Subcutaneous adipose tissue (tissue), 4 donors: ENCODE results near the gene RFC4. TPM values are rescaled to one million over a fixed set of nuclear protein-coding genes. Genes with fewer than 3 reads are reported as not detected.

ENCODE experiments used
- total RNA-seq, 4 donors: library from RNA; depleted of rRNA; stranded (reverse); fragments of >200 nt; gene quantifications; one replicate each; pipeline ENCODE4 v1.1.0, GENCODE V29; 2016
- TF ChIP-seq, protein P1 (sequence below): fragments of 450-650 bp; IDR thresholded peaks from one replicate; pipeline ENCODE4 v1.5.1; 2016; ENCODE audit warnings: low read depth, mild to moderate bottlenecking, control low read depth, antibody characterized with exemption, moderate library complexity

Gene RFC4
- total RNA-seq, 4 donors from 2014 or later: 6.4 to 12.8 (median 8.6) TPM

DNA sequence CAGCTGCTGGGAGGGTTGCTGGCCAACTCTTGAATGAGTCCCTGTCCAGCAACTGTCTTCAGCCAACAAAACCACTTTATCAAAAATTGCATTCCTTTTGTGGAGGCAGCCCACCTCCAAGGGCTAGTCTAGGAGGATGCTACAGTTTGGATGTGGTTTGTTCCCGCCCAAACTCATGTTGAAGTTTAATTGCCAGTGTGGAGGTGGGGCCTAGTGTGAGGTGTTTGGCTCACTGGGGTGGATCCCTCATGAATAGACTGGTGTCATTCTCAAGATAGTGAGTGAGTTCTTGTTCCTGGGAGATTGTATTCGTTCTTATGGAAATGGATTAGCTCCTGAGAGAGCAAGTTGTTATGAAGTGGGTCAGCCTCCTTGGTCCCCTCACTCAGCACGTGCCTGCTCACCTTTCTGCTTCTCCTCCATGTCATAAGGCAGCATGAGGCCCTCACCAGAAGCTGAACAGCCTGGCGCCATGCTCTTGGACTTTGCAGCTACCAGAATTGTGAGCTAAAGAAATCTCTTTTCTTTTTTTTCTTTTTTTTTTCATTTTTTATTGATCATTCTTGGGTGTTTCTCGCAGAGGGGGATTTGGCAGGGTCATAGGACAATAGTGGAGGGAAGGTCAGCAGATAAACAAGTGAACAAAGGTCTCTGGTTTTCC, 4.2 kb upstream of the RFC4 start:
- TF ChIP-seq, protein P1, sequence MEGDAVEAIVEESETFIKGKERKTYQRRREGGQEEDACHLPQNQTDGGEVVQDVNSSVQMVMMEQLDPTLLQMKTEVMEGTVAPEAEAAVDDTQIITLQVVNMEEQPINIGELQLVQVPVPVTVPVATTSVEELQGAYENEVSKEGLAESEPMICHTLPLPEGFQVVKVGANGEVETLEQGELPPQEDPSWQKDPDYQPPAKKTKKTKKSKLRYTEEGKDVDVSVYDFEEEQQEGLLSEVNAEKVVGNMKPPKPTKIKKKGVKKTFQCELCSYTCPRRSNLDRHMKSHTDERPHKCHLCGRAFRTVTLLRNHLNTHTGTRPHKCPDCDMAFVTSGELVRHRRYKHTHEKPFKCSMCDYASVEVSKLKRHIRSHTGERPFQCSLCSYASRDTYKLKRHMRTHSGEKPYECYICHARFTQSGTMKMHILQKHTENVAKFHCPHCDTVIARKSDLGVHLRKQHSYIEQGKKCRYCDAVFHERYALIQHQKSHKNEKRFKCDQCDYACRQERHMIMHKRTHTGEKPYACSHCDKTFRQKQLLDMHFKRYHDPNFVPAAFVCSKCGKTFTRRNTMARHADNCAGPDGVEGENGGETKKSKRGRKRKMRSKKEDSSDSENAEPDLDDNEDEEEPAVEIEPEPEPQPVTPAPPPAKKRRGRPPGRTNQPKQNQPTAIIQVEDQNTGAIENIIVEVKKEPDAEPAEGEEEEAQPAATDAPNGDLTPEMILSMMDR: no peak

DNA sequence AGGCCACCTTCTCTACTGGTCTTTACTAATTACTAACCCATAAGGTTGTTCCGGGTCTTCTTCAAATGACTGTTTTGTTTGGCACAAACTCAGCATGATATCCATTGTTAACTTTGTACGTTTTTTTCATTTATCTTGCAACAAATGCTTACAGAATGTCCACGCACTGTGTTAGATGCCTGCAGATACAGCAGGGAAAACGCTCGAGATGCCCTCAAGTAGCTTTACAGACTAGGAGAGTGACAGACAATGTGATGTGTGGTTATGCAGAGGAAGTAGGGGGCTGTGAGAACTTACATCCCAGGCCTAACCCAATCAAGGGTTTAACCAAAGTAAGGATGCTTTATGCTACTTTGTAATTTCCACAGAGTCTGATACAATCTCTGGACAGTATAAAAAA, 949 bp upstream of the RFC4 start:
- TF ChIP-seq, protein P1: no peak

DNA sequence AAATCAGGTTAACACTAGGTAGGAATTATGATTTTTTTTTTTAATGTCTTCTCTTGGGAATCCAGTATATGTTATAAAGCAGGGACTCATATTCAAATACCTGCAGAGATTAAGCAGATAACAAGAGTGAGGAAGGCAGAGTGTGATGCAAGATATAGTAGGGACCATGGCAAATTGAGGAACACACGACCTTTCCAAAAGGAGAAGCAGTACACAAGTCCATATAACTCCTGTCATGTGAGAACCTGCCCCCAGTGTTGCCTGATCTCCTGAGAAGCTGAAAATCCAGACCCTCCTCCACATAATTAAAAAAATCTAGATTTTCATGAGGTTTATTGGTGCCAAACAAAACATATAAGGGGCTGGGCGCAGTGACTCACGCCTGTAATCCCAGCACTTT, 3.6 kb downstream of the RFC4 start:
- TF ChIP-seq, protein P1: no peak

DNA sequence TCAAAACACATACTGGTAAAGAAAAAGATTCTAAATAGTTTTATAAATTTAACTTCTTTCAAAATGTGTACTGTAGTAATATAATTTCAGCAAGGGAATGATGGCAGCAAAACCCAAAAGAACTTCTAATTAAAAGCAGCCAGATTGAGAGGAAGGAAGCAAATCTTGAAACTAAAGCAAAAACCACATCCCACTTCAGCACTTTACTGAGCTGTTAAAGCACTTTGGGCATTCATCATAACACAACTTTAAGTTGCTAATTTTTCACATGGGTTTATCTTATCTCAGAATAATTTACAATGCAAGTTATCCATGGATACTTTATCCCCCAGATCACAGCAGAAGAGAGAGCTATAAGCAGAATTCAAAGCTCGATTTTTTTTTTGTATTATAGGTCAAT, 6.0 kb downstream of the RFC4 start:
- TF ChIP-seq, protein P1: no peak

DNA sequence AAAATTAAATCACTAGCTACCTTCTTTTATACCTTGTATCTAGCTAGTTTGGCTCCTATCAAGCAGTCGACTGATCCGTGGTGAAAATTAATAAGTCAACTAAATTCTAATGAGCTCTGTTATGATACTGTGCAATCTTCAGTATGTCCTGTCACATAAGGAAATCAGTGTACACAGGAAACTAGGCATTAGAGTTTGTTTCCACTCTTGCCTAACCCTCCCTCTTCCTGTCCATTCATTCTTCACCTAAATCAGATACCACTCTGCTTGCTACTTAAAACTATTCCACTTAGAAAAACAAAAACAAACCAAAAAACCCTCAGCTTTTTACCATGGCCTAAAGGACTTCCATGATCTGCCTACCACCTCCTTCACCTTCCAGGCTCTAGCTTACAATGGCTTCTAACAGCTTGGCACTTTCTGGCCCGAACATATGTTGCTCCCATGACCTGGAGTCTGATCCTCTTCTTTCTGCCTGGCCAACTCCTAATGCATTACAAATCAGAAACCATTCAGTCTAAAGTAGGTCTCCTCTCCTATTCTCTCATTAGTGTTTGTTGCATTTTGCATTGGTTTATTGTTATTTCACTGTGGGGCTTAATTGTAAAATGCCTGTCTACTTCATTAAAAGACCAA, 7.9 kb downstream of the RFC4 start:
- TF ChIP-seq, protein P1: no peak

DNA sequence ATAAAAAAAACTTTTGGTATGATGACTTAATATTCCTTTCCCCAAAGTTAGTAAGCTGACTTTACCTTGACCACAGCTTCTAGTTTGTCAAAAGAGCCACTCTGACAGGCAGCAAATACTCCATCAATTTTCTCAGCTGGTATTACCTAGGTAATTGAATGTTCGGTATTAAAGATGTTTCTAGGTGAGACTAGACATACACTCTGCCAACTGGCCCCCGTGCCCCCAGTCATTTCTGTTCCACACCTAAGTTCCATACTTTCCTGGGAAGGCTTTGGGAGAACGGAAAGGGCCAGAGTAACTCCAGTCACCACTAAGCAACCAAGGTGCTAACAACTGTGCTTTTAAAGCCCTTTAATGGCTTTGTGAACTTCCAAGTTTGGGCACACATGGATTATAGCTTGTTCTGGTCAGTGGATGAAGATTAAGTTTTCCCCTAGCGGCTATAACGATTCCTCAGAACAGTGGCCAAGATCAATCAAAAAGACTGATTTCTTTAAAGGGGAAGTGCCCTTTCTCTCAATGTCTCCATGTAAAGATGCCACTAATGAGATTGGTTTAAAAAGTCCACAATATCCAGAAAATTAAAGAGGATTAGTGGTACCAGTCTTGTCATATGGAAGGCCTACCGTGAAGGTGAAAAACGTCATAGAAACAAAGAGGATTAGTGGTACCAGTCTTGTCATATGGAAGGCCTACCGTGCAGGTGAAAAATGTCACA, 15.9 kb downstream of the RFC4 start:
- TF ChIP-seq, protein P1: no peak

DNA sequence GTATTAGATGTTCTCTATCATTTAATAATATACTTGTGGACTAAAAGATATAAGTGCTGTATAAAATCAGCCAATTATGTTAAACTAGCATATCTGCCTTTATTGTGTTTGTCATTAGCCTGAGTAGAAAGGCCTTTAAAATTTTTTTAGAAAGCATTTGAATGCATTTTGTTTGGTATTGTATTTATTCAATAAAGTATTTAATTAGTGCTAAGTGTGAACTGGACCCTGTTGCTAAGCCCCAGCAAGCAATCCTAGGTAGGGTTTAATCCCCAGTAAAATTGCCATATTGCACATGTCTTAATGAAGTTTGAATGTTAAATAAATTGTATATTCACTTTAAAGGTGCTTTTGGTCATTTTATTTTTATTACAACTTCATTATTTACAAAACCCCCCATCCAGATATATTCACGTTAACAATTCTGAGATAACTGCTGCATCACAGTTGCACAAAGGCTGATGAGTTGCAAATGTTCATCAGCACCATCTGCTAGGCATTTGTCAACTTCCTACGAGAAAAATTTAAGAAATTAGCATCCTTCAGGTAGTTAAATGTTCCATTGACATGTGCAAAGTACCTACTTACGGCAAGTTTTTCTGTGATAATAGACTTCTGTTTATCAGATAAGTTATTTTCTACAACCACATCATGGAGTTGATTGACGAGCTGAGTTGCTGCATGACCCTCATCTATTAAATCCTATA, 16.6 kb downstream of the RFC4 start:
- TF ChIP-seq, protein P1: no peak
